Left ventricle myocardium inferior (tissue), 1 donor: ENCODE data around the gene KIRREL3. TPM values are rescaled to one million over a fixed set of nuclear protein-coding genes. Genes with fewer than 3 reads are reported as not detected.

Experiments
- DNase-seq: peaks from one replicate; pipeline ENCODE4 v3.0.0-alpha.2; 2020
- H3K27ac ChIP-seq: fragments of 200-600 bp; replicated peaks from 2 replicates; pipeline ENCODE4 v1.8.0; 2021
- H3K27me3 ChIP-seq: fragments of 200-600 bp; 2 replicates; pipeline ENCODE4 v1.8.0; 2021; ENCODE audit warnings: low read depth
- H3K36me3 ChIP-seq: fragments of 200-600 bp; 2 replicates; pipeline ENCODE4 v1.8.0; 2021
- H3K4me1 ChIP-seq: fragments of 200-600 bp; 2 replicates; pipeline ENCODE4 v1.8.0; 2021
- H3K4me3 ChIP-seq: fragments of 200-600 bp; 2 replicates; pipeline ENCODE4 v1.8.0; 2021; ENCODE audit warnings: mild to moderate bottlenecking, moderate library complexity
- H3K9me3 ChIP-seq: fragments of 200-600 bp; replicated peaks from 2 replicates; pipeline ENCODE4 v1.8.0; 2021
- intact Hi-C: fragments of 100-400 bp; cut with micrococcal nuclease; formaldehyde crosslinking; loops from one replicate; pipeline ENCODE4 v1.11.0; 2022
- total RNA-seq: library from RNA; stranded (reverse); fragmentation: NEBNext Ultra II Directional; extraction: Animal tissue kit (Norgen Biotek cat#: 25700); gene quantifications from one replicate; pipeline ENCODE4 v1.2.1, GENCODE V29; 2021
- TF ChIP-seq, protein P1 (sequence below): fragments of 200-600 bp; IDR thresholded peaks from 2 replicates; pipeline ENCODE4 v1.8.0; 2021; ENCODE audit warnings: antibody characterized with exemption, mild to moderate bottlenecking, borderline replicate concordance
- donor health status: DM: no; HTN: yes; CAD: no; lungs with severe emphysema.

Gene KIRREL3
- total RNA-seq, 1 donor from 2014 or later, result 0.74 TPM

GRCh38 chr11:126538071-126538470, 462.5 kb downstream of the KIRREL3 start:
- H3K4me1 ChIP-seq, result no peaks in the 10 kb centered on the region
- intact Hi-C loops, result no loop called here
- no peaks in the 10 kb centered on the region for H3K36me3 ChIP-seq
- peaks cover 74% of the 10 kb centered on the region for H3K27me3 ChIP-seq
- no peak for DNase-seq
- TF ChIP-seq, protein P1, sequence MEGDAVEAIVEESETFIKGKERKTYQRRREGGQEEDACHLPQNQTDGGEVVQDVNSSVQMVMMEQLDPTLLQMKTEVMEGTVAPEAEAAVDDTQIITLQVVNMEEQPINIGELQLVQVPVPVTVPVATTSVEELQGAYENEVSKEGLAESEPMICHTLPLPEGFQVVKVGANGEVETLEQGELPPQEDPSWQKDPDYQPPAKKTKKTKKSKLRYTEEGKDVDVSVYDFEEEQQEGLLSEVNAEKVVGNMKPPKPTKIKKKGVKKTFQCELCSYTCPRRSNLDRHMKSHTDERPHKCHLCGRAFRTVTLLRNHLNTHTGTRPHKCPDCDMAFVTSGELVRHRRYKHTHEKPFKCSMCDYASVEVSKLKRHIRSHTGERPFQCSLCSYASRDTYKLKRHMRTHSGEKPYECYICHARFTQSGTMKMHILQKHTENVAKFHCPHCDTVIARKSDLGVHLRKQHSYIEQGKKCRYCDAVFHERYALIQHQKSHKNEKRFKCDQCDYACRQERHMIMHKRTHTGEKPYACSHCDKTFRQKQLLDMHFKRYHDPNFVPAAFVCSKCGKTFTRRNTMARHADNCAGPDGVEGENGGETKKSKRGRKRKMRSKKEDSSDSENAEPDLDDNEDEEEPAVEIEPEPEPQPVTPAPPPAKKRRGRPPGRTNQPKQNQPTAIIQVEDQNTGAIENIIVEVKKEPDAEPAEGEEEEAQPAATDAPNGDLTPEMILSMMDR, result no peak
- H3K4me3 ChIP-seq, result no peak overlapping the region
- no peak overlapping the region for H3K27ac ChIP-seq
- no peaks in the 10 kb centered on the region for H3K9me3 ChIP-seq

DNA sequence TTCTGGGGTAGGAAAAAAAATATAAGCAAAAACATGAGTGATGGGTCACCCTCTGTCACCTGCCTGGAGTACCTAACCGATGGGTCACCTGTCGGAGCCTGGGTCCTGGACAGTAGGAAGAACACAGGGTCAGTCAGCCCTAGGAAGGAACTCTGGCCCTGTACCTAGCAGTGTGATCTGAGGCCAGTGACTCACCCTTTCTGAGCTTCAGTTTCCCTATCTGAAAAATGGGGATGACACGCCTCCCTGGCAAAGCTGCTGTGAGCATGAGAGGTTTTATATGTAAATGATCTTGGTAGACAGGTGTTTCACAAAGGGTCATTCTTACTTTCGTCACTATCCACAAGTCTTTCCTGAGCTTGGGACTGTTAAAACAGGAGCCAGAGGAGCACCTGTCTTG, 463.1 kb downstream of the KIRREL3 start:
- Histone ChIP-seq H3K4me3 (no peak overlapping the region), H3K27ac (no peak overlapping the region), H3K4me1 (no peaks in the 10 kb centered on the region), H3K27me3 (peaks cover 69% of the 10 kb centered on the region), H3K36me3 (no peaks in the 10 kb centered on the region), H3K9me3 (no peaks in the 10 kb centered on the region)
- TF ChIP-seq, protein P1, result no peak
- intact Hi-C loops, result no loop called here
- no peak for DNase-seq

DNA sequence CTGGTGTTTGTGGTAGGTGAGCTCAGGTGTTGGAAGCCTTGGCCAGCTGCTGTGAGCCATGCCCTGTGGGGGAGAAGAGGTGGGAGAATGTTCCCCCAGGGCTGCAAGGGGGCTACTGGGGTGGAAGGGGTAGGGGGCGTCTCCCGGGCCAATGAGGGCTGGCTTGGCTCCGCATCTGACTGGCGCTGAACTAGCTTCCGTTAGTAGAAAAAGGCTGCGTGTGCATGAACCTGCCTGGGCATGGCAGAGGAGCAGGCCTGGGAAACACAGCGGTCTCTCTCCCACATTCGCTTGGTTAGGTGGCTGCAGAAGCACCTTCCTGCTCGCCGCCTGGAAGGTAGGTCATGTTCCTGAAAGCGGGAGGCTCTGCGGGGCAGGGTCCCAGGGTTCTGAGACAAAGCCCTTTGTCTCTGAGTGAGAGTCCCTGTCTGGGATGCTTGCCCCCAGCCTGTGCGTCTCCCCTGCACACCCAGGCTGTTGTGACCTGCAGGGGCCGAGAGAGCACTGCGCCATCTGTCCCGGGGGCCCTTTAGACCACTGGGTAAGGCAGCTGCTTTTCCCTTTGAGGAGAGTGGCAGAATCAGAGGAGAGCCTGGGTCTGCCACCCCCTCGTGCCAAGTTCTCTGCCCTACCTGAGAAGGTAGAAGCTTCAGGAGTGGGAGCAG, 466.3 kb downstream of the KIRREL3 start:
- intact Hi-C loops, result no loop called here

DNA sequence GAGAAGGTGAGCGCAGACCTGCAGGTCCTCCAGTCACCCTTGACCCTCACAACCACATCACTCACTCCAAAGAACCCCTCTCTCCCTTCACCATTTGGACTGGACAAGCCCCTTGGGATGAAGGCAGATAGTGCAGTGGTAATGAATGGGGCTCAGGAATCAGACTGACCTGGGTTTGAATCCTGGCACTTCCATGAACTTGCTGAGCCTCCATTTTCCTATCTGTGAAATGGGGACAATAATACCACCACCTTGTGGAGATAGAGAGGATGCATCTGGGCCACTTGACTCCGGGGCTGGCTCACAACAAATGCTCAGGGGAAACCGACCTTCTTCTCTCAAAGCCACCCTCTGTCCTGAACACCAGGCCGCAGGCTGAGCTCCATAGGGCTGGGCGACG, 467.0 kb downstream of the KIRREL3 start:
- TF ChIP-seq, protein P1, result no peak
- peaks cover 66% of the 10 kb centered on the region for H3K27me3 ChIP-seq
- no peak overlapping the region for H3K4me3 ChIP-seq
- DNase-seq, result no peak
- intact Hi-C loops, result no loop called here
- no peak overlapping the region for H3K27ac ChIP-seq
- no peaks in the 10 kb centered on the region for H3K4me1 ChIP-seq
- H3K9me3 ChIP-seq, result no peaks in the 10 kb centered on the region
- no peaks in the 10 kb centered on the region for H3K36me3 ChIP-seq

More for the DNA sequence above, 466.3 kb downstream of the KIRREL3 start:
- no peaks in the 10 kb centered on the region for H3K9me3 ChIP-seq
- peaks cover 68% of the 10 kb centered on the region for H3K27me3 ChIP-seq
- no peak overlapping the region for H3K4me3 ChIP-seq
- H3K36me3 ChIP-seq, result no peaks in the 10 kb centered on the region
- H3K27ac ChIP-seq, result no peak overlapping the region
- no peak for DNase-seq
- TF ChIP-seq, protein P1, result no peak
- H3K4me1 ChIP-seq, result no peaks in the 10 kb centered on the region

- Histone ChIP-seq H3K4me1 (no peaks in the 10 kb centered on the region), H3K27ac (no peak overlapping the region), H3K36me3 (no peaks in the 10 kb centered on the region), H3K4me3 (no peak overlapping the region), H3K27me3 (peaks cover 75% of the 10 kb centered on the region), H3K9me3 (no peaks in the 10 kb centered on the region)
- TF ChIP-seq, protein P1, result no peak
- intact Hi-C loops, result no loop called here
- no peak for DNase-seq
These were observed 470.2 kb downstream of the KIRREL3 start for GRCh38 chr11:126530416-126530815.
